ENCODE data around the gene RUNX2. TPM values are rescaled to one million over a fixed set of nuclear protein-coding genes. Genes with fewer than 3 reads are reported as not detected.

The RUNX2 gene
- total RNA-seq, 4 donors from 2014 or later = 1.4 to 3.6 (median 2.3) TPM

DNA sequence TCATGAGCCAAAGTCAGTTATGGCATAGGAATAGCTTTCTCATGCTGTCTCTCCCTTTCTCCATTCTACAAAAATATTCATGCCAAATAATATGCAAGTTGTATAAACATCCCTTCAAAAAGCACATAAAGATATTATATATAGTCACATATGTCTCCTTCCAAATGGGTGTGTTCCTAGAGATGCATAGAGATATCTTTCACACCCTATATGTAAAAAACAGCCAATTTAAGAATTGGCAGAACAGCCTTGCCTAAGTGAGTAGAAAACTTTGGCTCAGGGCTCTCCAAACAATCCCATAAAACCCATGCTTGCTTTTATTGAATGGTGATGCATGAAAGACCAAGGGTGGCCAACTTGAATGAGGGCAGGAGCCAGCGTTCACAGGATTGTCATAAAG is 324.3 kb downstream of the RUNX2 start:
- intact Hi-C loops (cut with DNase I) = no loop called here
- no peak for DNase-seq
- TF ChIP-seq, protein P1, sequence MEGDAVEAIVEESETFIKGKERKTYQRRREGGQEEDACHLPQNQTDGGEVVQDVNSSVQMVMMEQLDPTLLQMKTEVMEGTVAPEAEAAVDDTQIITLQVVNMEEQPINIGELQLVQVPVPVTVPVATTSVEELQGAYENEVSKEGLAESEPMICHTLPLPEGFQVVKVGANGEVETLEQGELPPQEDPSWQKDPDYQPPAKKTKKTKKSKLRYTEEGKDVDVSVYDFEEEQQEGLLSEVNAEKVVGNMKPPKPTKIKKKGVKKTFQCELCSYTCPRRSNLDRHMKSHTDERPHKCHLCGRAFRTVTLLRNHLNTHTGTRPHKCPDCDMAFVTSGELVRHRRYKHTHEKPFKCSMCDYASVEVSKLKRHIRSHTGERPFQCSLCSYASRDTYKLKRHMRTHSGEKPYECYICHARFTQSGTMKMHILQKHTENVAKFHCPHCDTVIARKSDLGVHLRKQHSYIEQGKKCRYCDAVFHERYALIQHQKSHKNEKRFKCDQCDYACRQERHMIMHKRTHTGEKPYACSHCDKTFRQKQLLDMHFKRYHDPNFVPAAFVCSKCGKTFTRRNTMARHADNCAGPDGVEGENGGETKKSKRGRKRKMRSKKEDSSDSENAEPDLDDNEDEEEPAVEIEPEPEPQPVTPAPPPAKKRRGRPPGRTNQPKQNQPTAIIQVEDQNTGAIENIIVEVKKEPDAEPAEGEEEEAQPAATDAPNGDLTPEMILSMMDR (IDR thresholded peaks at IDR 0.05) = no peak
- no peak for TF ChIP-seq POLR2A (IDR thresholded peaks at IDR 0.05)
- Histone ChIP-seq H3K4me1 (peaks cover 0 to 6% (median 3%) of the 10 kb centered on the region in 3 donors), H3K36me3 (no peaks in the 10 kb centered on the region), H3K4me3 (no peak overlapping the region), H3K9me3 (no peaks in the 10 kb centered on the region), H3K27ac (no peak overlapping the region), H3K27me3 (no peaks in the 10 kb centered on the region)
- WGBS, 2 donors = 75 to 95% methylated on average over 1 of the region's 1 CpG

DNA sequence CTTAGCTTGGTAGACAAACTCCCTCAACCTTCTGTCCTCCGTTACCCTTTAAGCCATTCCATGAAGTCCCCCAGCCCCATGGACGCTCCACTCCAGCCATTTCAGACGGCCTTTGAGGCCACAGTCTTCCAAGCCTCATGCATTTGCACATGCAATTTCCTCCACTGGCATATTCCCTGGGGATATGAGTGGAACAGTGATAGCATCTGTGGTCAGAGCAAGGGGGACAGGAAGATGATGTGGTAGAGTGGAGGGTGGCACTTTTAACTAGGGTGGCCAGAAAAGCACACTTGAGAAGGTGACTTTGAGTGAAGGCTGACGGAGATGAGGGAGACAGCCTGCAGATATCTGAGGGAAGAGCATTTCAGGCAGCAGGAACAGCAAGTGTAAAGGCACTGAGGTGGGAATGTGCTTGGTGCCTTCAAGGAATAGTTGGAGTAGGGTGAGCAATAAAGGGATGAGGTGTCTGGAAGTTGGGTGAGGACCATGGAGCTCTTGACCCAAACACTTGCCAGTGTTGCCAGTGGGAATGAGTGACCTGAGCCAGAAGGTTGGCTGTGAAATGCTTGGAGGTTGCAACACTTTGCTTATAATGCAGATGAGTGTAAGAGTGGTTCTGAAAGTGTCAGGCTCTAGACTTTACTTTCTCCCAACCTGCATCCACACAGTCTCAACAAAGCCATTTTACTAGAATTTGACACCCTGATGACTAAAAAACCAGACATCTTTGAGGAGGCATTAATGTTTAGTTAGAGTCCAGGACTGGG is 325.2 kb downstream of the RUNX2 start:
- no peaks in the 10 kb centered on the region for H3K27me3 ChIP-seq
- H3K9me3 ChIP-seq = no peaks in the 10 kb centered on the region
- intact Hi-C loops (cut with DNase I) = no loop called here
- DNase-seq = no peak
- WGBS, 2 donors = 69 to 89% methylated on average over 4 of the region's 4 CpGs
- TF ChIP-seq POLR2A (IDR thresholded peaks at IDR 0.05) = no peak
- TF ChIP-seq, protein P1 (IDR thresholded peaks at IDR 0.05) = no peak
- H3K36me3 ChIP-seq = no peaks in the 10 kb centered on the region
- no peak overlapping the region for H3K4me3 ChIP-seq
- H3K27ac ChIP-seq = no peak overlapping the region
- H3K4me1 ChIP-seq = peaks cover 0 to 6% (median 3%) of the 10 kb centered on the region in 3 donors

GRCh38 chr6:45654673-45655072 is 326.5 kb downstream of the RUNX2 start:
- TF ChIP-seq, protein P1 (IDR thresholded peaks at IDR 0.05) = no peak
- H3K4me1 ChIP-seq = peaks cover 0 to 6% (median 3%) of the 10 kb centered on the region in 3 donors
- no peaks in the 10 kb centered on the region for H3K36me3 ChIP-seq
- DNase-seq = no peak
- H3K27ac ChIP-seq = no peak overlapping the region
- intact Hi-C loops (cut with DNase I) = no loop called here
- no peaks in the 10 kb centered on the region for H3K27me3 ChIP-seq
- no peak overlapping the region for H3K4me3 ChIP-seq
- 100% methylated on average over 1 of the region's 2 CpGs; no CpG with 5 or more reads in 1 of the 2 donors for WGBS, 2 donors
- H3K9me3 ChIP-seq = no peaks in the 10 kb centered on the region

- intact Hi-C loops (cut with DNase I) = no loop called here
- WGBS, 2 donors = 8 to 58% methylated on average over 2 to 4 of the region's 4 CpGs
- TF ChIP-seq POLR2A (IDR thresholded peaks at IDR 0.05) = no peak
- TF ChIP-seq, protein P1 (IDR thresholded peaks at IDR 0.05) = no peak
- no peaks in the 10 kb centered on the region for H3K27me3 ChIP-seq
- H3K36me3 ChIP-seq = no peaks in the 10 kb centered on the region
- no peak overlapping the region for H3K4me3 ChIP-seq
- no peak overlapping the region for H3K27ac ChIP-seq
- H3K4me1 ChIP-seq = peaks cover 0 to 6% (median 3%) of the 10 kb centered on the region in 3 donors
- no peak for DNase-seq
- H3K9me3 ChIP-seq = no peaks in the 10 kb centered on the region
Measured at GRCh38 chr6:45655745-45656476, 327.8 kb downstream of the RUNX2 start.

DNA sequence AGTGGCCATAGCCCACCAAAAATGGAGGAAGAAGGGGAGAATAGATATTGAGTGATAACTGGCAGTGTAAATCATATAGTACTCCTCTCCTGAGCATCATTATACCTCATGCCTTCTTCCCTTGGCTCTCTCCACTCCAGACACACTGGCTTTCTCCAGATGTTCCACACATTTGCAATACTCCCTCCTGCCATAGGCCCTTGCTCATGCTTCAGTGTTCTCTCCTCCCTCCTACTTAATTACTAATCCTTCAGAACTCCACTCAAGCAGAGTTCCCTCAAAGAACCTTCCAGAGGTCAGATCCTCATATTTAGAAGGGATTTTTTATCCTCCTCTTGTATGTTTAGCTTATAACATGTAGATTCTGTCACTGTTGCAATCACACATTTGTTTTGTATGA is 329.1 kb downstream of the RUNX2 start:
- no peak overlapping the region for H3K27ac ChIP-seq
- H3K36me3 ChIP-seq = no peaks in the 10 kb centered on the region
- H3K4me3 ChIP-seq = no peak overlapping the region
- no peak for TF ChIP-seq POLR2A (IDR thresholded peaks at IDR 0.05)
- TF ChIP-seq, protein P1 (IDR thresholded peaks at IDR 0.05) = no peak
- H3K4me1 ChIP-seq = peaks cover 0 to 6% (median 3%) of the 10 kb centered on the region in 3 donors
- no peak for DNase-seq
- H3K27me3 ChIP-seq = peaks cover 0 to 4% (median 0%) of the 10 kb centered on the region in 4 donors
- intact Hi-C loops (cut with DNase I) = no loop called here
- H3K9me3 ChIP-seq = no peaks in the 10 kb centered on the region

All from esophagus squamous epithelium (tissue), 5 donors.